Smooth muscle cell (in vitro differentiated cells): Measurements from ENCODE around the gene TINAG. TPM values are rescaled to one million over a fixed set of nuclear protein-coding genes. Genes with fewer than 3 reads are reported as not detected.
A peak's percentile ranks its signal among the peaks of the same experiment; 100 is the strongest.

Experiments
- DNase-seq: peaks from one replicate; lab custom pipeline; 2025; ENCODE audit not compliant: unreplicated experiment; lab: John Stamatoyannopoulos, UW
- H2AFZ ChIP-seq: fragments of 200-600 bp; sonication (generic); 2 replicates; pipeline ENCODE4 v1.6.0; 2016; ENCODE audit warnings: antibody characterized with exemption, low read depth, mild to moderate bottlenecking
- H3F3A ChIP-seq: fragments of 200-600 bp; sonication (generic); 2 replicates; pipeline ENCODE4 v1.6.0; 2017; ENCODE audit warnings: antibody characterized with exemption, low read depth
- H3K27ac ChIP-seq: fragments of 200-600 bp; sonication (generic); 2 replicates; pipeline ENCODE4 v1.5.1; 2016; ENCODE audit warnings: low read depth, mild to moderate bottlenecking
- H3K27me3 ChIP-seq: fragments of 200-600 bp; sonication (generic); 2 replicates; pipeline ENCODE4 v1.6.1; 2016; ENCODE audit warnings: low read depth, mild to moderate bottlenecking
- H3K36me3 ChIP-seq: fragments of 200-600 bp; sonication (generic); 2 replicates; pipeline ENCODE4 v1.5.1; 2016; ENCODE audit warnings: low read depth
- H3K4me1 ChIP-seq: fragments of 200-600 bp; sonication (generic); 2 replicates; pipeline ENCODE4 v1.5.1; 2016; ENCODE audit warnings: low read depth
- H3K4me2 ChIP-seq: fragments of 200-600 bp; sonication (generic); 2 replicates; pipeline ENCODE4 v1.6.0; 2016; ENCODE audit warnings: mild to moderate bottlenecking
- H3K4me3 ChIP-seq: fragments of 200-600 bp; sonication (generic); 2 replicates; pipeline ENCODE4 v1.5.1; 2016; ENCODE audit warnings: mild to moderate bottlenecking
- H3K79me2 ChIP-seq: fragments of 200-600 bp; sonication (generic); 2 replicates; pipeline ENCODE4 v1.6.0; 2016; ENCODE audit warnings: low read depth, mild to moderate bottlenecking
- H3K9ac ChIP-seq: fragments of 200-600 bp; sonication (generic); 2 replicates; pipeline ENCODE4 v1.6.0; 2016; ENCODE audit warnings: low read depth
- H3K9me3 ChIP-seq: fragments of 200-600 bp; sonication (generic); replicated peaks from 2 replicates; pipeline ENCODE4 v1.5.1; 2016; ENCODE audit warnings: low read depth
- H4K20me1 ChIP-seq: fragments of 200-600 bp; sonication (generic); 2 replicates; pipeline ENCODE4 v1.6.0; 2016; ENCODE audit warnings: low read depth
- WGBS: methylation state at CpG from one replicate; pipeline ENCODE4 v1.1.7; 2016; ENCODE audit warnings: low lambda C conversion rate; 5-methylcytosine and 5-hydroxymethylcytosine counted together
- polyA plus RNA-seq: library from polyadenylated mRNA; unstranded; fragments of >200 nt; fragmentation: Nextera tagmentation; extraction: Ambion mirVana; gene quantifications from 2 replicates; pipeline ENCODE4 v1.2.1, GENCODE V29; 2016
- total RNA-seq: library from RNA; depleted of rRNA; stranded (reverse); fragments of >200 nt; gene quantifications from 2 replicates; pipeline ENCODE4 v1.2.3, GENCODE V29; 2014
- TF ChIP-seq, protein P1 (sequence below): fragments of 200-600 bp; sonication (generic); IDR thresholded peaks from 2 replicates; pipeline ENCODE4 v1.5.1; 2017; ENCODE audit warnings: borderline replicate concordance, mild to moderate bottlenecking, antibody characterized with exemption; ENCODE audit not compliant: insufficient read depth, poor library complexity, severe bottlenecking

Gene TINAG
- total and polyA plus RNA-seq, 2 experiments from 2014 or later: not detected

- no peaks in the 10 kb centered on the region for H3K9me3 ChIP-seq
- TF ChIP-seq, protein P1, sequence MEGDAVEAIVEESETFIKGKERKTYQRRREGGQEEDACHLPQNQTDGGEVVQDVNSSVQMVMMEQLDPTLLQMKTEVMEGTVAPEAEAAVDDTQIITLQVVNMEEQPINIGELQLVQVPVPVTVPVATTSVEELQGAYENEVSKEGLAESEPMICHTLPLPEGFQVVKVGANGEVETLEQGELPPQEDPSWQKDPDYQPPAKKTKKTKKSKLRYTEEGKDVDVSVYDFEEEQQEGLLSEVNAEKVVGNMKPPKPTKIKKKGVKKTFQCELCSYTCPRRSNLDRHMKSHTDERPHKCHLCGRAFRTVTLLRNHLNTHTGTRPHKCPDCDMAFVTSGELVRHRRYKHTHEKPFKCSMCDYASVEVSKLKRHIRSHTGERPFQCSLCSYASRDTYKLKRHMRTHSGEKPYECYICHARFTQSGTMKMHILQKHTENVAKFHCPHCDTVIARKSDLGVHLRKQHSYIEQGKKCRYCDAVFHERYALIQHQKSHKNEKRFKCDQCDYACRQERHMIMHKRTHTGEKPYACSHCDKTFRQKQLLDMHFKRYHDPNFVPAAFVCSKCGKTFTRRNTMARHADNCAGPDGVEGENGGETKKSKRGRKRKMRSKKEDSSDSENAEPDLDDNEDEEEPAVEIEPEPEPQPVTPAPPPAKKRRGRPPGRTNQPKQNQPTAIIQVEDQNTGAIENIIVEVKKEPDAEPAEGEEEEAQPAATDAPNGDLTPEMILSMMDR: no peak
- H2AFZ ChIP-seq: no peak overlapping the region
- peaks cover 13% of the 10 kb centered on the region for H3F3A ChIP-seq
- WGBS: 87% methylated on average over 3 of the region's 3 CpGs
- no peak overlapping the region for H3K4me3 ChIP-seq
- DNase-seq: no peak
- H3K9ac ChIP-seq: no peak overlapping the region
- peak overlapping the region; percentile 40 for H3K27ac ChIP-seq
- H3K27me3 ChIP-seq: no peaks in the 10 kb centered on the region
- H3K4me1 ChIP-seq: no peaks in the 10 kb centered on the region
- H4K20me1 ChIP-seq: no peaks in the 10 kb centered on the region
- H3K79me2 ChIP-seq: no peaks in the 10 kb centered on the region
- peak overlapping the region; percentile 33 for H3K4me2 ChIP-seq
- no peaks in the 10 kb centered on the region for H3K36me3 ChIP-seq
Observed at GRCh38 chr6:54285595-54285994, 22.6 kb upstream of the TINAG start.

DNA sequence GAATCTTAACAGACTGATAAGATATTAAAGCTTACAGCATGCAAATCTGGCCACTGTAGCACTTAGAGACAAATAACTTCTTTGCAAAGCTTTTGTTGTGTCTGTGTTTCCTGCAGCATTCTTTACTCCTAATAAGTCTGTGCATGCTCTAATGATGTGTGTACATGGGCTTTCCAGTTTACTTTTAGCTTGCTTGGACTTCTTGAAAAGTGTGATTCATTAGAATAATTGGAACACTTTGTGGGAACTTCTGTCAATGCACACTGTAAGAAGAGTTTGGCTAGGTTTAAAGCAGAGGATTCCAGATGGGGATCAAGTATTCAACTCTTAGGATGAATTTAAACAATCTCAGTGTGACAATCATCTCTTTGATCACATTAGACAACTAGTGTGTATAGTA, 22.1 kb upstream of the TINAG start:
- Histone ChIP-seq H3K36me3 (no peaks in the 10 kb centered on the region), H3K4me3 (no peak overlapping the region), H3K4me1 (no peaks in the 10 kb centered on the region), H3K27me3 (no peaks in the 10 kb centered on the region), H3K9me3 (no peaks in the 10 kb centered on the region), H2AFZ (no peak overlapping the region), H3F3A (peaks cover 13% of the 10 kb centered on the region), H3K4me2 (peak overlapping the region; percentile 33), H3K79me2 (no peaks in the 10 kb centered on the region), H4K20me1 (no peaks in the 10 kb centered on the region), H3K9ac (no peak overlapping the region), H3K27ac (peak overlapping the region; percentile 40)
- DNase-seq: no peak
- TF ChIP-seq, protein P1: no peak

- Histone ChIP-seq H3F3A (peaks cover 13% of the 10 kb centered on the region), H3K79me2 (no peaks in the 10 kb centered on the region), H3K27ac (no peak overlapping the region), H2AFZ (no peak overlapping the region), H3K9ac (no peak overlapping the region), H4K20me1 (no peaks in the 10 kb centered on the region), H3K9me3 (no peaks in the 10 kb centered on the region), H3K4me2 (no peak overlapping the region), H3K4me1 (no peaks in the 10 kb centered on the region), H3K36me3 (no peaks in the 10 kb centered on the region), H3K4me3 (no peak overlapping the region), H3K27me3 (no peaks in the 10 kb centered on the region)
- DNase-seq: no peak
- WGBS: 96% methylated on average over 2 of the region's 2 CpGs
- TF ChIP-seq, protein P1: no peak
Observed at GRCh38 chr6:54288474-54288873, 19.8 kb upstream of the TINAG start.

DNA sequence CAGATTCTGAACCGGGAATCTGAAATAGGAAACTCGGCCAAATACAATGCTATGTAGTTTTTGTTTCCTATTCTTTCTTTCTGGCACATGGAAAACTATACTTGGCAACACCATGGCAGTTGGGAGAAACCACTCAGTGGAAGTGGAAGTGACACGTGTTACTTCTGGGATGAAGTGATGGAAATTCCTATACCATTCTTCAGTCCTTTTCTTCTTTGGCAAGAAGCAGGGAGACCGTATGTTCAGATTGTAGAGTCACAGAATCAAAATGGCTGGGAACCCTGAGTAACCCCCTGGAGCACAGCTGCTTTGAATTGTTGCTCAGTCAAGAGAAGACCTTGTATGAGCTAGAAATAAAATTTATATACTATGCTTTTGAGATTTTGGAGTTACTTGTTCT, 18.8 kb upstream of the TINAG start:
- Histone ChIP-seq H3K36me3 (no peaks in the 10 kb centered on the region), H3K4me1 (no peaks in the 10 kb centered on the region)

More for the DNA sequence above, 18.8 kb upstream of the TINAG start:
- H3K27me3 ChIP-seq: no peaks in the 10 kb centered on the region
- no peak overlapping the region for H3K4me2 ChIP-seq
- H3K9me3 ChIP-seq: no peaks in the 10 kb centered on the region
- TF ChIP-seq, protein P1: no peak
- H3F3A ChIP-seq: peaks cover 13% of the 10 kb centered on the region
- 86% methylated on average over 4 of the region's 4 CpGs for WGBS
- H3K4me3 ChIP-seq: no peak overlapping the region
- H2AFZ ChIP-seq: no peak overlapping the region
- DNase-seq: no peak
- H3K27ac ChIP-seq: no peak overlapping the region
- H4K20me1 ChIP-seq: no peaks in the 10 kb centered on the region
- no peak overlapping the region for H3K9ac ChIP-seq
- H3K79me2 ChIP-seq: no peaks in the 10 kb centered on the region
